ENCODE measurements around the gene KRT85. TPM values are rescaled to one million over a fixed set of nuclear protein-coding genes. Genes with fewer than 3 reads are reported as not detected.

Gene KRT85
- total and polyA plus RNA-seq, 2 of the 4 experiments (the other 2 are of a cell fraction), result not detected

DNA sequence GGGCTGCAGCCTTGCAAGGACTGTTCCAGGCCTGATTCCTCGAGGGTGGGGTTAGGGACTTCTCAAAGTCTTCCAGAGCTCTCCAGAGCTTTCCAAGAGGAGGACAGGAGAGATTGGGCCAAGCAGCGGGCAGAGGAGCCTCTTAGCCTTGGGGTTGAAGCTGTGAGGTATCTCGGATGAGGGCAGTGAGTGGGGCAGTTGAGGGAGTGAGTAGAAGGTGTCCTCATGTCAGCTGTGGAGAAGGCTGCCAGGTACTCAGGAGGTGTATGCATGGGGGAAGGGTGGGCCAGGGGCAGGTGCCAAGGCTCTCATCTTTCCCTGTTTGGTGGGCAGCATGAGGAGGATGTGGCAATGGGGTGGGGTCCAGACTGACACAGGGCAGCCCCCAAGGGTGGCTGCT is 53.8 kb downstream of the KRT85 start:
- H2BK20ac ChIP-seq (ENCODE audit: low read depth, low read length), result no peak overlapping the region
- BruUV-seq (replicated peaks), result no TSS peak
- H3K4ac ChIP-seq (ENCODE audit: low read depth, low read length), result no peak overlapping the region
- DNase-seq (no peak), ATAC-seq (ENCODE audit: low read depth) (no peak)
- no peaks in the 10 kb centered on the region for H3K36me3 ChIP-seq (ENCODE audit: control insufficient read depth, insufficient read depth, low read length)
- intact Hi-C loops (cut with micrococcal nuclease), result no loop called here
- no peaks in the 10 kb centered on the region for H4K20me1 ChIP-seq (ENCODE audit: insufficient read depth, low read length)
- H2BK5ac ChIP-seq (ENCODE audit: low read depth, low read length, poor library complexity, severe bottlenecking), result no peak overlapping the region
- no peaks in the 10 kb centered on the region for H3K9me3 ChIP-seq (ENCODE audit: control insufficient read depth, insufficient read depth, low read length)
- H3K18ac ChIP-seq (ENCODE audit: low read depth, low read length), result no peak overlapping the region
- ChIA-PET CTCF (no interaction called here), POLR2A (ENCODE audit: unreplicated experiment) (no interaction called here)
- 50% methylated on average over 1 of the region's 3 CpGs; no CpG with 5 or more reads in 1 of the 2 experiments for WGBS, 2 experiments (ENCODE audit: extremely low coverage in 2 of 2, insufficient read length in 1 of 2)
- H3K23ac ChIP-seq (ENCODE audit: low read depth, low read length), result no peak overlapping the region
- H3K56ac ChIP-seq (ENCODE audit: extremely low read depth, insufficient read depth, low read length), result no peak overlapping the region
- no peak overlapping the region for H2AK9ac ChIP-seq (replicated peaks; ENCODE audit: low read depth, low read length, poor library complexity)
- no peak overlapping the region for H3K4me3 ChIP-seq (ENCODE audit: insufficient read depth, low read depth, low read length)
- no peak overlapping the region for H3K14ac ChIP-seq (replicated peaks; ENCODE audit: low read depth, low read length)
- H3K4me1 ChIP-seq (ENCODE audit: control insufficient read depth, insufficient read depth, low read length), result no peaks in the 10 kb centered on the region
- no peaks in the 10 kb centered on the region; the same call in 1 of the 2 replicates for H3K9me1 ChIP-seq (ENCODE audit: insufficient read depth, low read length)
- no peak overlapping the region for H2BK120ac ChIP-seq (ENCODE audit: low read depth, low read length)
- in situ Hi-C loops (cut with MboI; ENCODE audit: low sequenced_read_pairs), result no loop called here
- H2AFZ ChIP-seq (replicated peaks; ENCODE audit: low read length, poor library complexity), result no peak overlapping the region
- peaks cover 65% of the 10 kb centered on the region for H3K27me3 ChIP-seq (ENCODE audit: control insufficient read depth, insufficient read depth, low read length)
- H4K8ac ChIP-seq (ENCODE audit: low read depth in 2 of 2, low read length in 2 of 2), result no peak overlapping the region
- dilution Hi-C loops (cut with HindIII; ENCODE audit: low sequenced_read_pairs, unreplicated experiment), result no loop called here
- no peak overlapping the region for H4K5ac ChIP-seq (ENCODE audit: low read depth, low read length)
- H3K27ac ChIP-seq (ENCODE audit: insufficient read depth, low read length), result no peak overlapping the region
- no peak overlapping the region for H3K4me2 ChIP-seq (ENCODE audit: low read depth, low read length)
- H2BK15ac ChIP-seq (ENCODE audit: low read depth, low read length), result no peak overlapping the region
- H2AK5ac ChIP-seq (ENCODE audit: low read depth, low read length), result no peak overlapping the region
- no peak overlapping the region for H3K9ac ChIP-seq (ENCODE audit: low read depth, low read length)
- H4K91ac ChIP-seq (ENCODE audit: insufficient read depth, low read depth, low read length), result no peak overlapping the region
- H3K79me1 ChIP-seq (ENCODE audit: low read depth in 1 of 2, low read length in 2 of 2), result no peaks in the 10 kb centered on the region
- no peak for TF ChIP-seq RAD21 (IDR thresholded peaks at IDR 0.05; ENCODE audit: low read length)
- no peak for TF ChIP-seq RFX5 (IDR thresholded peaks at IDR 0.05; ENCODE audit: low read depth, low read length)
- TF ChIP-seq, protein P1, sequence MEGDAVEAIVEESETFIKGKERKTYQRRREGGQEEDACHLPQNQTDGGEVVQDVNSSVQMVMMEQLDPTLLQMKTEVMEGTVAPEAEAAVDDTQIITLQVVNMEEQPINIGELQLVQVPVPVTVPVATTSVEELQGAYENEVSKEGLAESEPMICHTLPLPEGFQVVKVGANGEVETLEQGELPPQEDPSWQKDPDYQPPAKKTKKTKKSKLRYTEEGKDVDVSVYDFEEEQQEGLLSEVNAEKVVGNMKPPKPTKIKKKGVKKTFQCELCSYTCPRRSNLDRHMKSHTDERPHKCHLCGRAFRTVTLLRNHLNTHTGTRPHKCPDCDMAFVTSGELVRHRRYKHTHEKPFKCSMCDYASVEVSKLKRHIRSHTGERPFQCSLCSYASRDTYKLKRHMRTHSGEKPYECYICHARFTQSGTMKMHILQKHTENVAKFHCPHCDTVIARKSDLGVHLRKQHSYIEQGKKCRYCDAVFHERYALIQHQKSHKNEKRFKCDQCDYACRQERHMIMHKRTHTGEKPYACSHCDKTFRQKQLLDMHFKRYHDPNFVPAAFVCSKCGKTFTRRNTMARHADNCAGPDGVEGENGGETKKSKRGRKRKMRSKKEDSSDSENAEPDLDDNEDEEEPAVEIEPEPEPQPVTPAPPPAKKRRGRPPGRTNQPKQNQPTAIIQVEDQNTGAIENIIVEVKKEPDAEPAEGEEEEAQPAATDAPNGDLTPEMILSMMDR (conservative IDR thresholded peaks at IDR 0.05; ENCODE audit: low read depth, low read length), result no peak
- no peak for TF ChIP-seq MAZ (IDR thresholded peaks at IDR 0.05; ENCODE audit: borderline replicate concordance, low read depth, low read length)
- TF ChIP-seq, protein P2, sequence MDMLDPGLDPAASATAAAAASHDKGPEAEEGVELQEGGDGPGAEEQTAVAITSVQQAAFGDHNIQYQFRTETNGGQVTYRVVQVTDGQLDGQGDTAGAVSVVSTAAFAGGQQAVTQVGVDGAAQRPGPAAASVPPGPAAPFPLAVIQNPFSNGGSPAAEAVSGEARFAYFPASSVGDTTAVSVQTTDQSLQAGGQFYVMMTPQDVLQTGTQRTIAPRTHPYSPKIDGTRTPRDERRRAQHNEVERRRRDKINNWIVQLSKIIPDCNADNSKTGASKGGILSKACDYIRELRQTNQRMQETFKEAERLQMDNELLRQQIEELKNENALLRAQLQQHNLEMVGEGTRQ (IDR thresholded peaks at IDR 0.05; ENCODE audit: low read depth, low read length), result no peak
- TF ChIP-seq MXI1 (IDR thresholded peaks at IDR 0.05; ENCODE audit: borderline replicate concordance, low read depth, low read length), result no peak
